HS-27A (cell line): ENCODE results near the gene RBM6.
"Not testable (repeated sequence)": the region's sequence is repeated elsewhere in the genome, so short reads cannot be mapped to it uniquely, and the experiment has no call there.

Experiments
- DNase-seq: peaks from one replicate; pipeline ENCODE4 v3.0.0-alpha.2; 2012; ENCODE audit warnings: low read depth, missing footprints

The RBM6 gene

DNA sequence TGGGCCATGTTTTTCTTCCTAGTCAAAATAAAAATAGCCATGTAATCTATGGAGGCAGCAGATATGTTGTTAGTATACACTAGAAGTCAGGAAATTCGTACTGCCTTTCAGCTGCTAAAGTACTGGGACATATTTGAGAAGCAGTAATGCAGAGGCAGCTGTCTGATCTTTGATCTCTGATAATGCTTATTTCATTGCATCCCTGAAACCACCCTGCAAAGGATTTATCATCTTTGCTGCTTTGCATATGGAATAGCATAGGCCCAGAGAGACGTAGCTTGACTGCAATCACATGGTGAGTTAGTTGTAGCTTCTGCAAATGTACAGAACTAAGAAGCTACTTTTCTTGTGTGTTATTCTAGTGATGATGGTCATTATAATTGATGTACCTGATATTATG, 52.4 kb downstream of the RBM6 start:
- no peak for DNase-seq

DNA sequence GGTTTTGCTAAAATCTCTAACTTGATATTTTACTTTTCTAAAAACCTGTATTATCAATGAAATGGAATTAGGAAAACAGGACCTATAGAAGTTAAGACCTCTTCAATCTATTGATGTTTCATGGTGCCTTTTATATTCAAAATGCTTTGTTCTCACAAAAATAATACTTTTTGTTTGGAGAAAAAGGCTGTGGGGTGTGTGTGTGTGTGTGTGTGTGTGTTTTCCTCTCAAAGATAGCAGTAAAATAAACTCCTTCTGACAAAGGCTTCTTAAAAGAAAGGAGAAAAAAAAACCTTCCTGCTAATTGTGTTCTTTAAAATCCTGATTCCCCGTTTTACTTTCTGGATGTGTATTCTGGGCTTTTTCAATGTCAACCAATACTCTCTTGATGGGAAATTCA, 54.5 kb downstream of the RBM6 start:
- no peak for DNase-seq

- no peak for DNase-seq
Observed at GRCh38 chr3:49996016-49996415, 56.1 kb downstream of the RBM6 start.

GRCh38 chr3:49997862-49998261, 57.9 kb downstream of the RBM6 start:
- DNase-seq, result no peak

DNA sequence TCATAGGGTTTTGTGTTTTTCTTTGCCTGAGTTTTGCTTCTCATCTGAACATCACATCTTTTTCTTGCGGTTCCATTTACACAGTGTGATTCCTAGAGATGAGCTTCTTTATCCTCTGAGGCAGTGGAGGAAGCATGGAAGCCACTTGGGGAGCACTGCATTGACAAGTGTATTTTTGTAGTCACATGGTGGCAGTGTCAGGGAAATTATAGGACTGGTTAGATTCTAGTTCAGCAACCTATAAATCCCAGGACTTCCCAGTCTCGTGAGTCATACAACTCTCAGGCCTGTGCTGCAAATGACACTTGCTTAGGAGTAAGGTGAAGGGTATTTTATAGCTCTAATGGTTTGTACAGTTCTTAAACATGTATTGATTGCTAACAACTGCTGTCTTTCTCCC, 58.4 kb downstream of the RBM6 start:
- DNase-seq, result no peak

- no peak for DNase-seq
Observed at GRCh38 chr3:50001511-50001910, 61.6 kb downstream of the RBM6 start.

DNA sequence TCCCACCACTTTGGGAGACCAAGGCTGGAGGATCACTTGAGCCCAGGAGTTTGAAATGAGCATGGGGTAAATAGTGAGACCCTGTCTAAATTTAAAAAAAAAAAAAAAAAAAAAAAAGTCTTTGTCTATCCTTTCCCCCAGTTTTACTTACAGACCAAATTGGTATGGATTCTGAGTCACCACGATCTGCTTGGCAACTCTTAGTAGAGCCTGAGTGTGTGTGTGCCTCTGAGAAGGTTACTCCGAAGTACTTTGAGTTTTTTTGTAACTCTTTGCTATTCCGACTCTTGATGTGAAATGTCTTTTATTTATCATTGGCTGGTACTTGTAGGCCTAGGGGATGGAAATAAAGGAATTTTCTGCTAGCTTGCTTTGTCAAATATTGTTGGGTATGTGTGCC, 63.3 kb downstream of the RBM6 start:
- DNase-seq, result no peak

DNA sequence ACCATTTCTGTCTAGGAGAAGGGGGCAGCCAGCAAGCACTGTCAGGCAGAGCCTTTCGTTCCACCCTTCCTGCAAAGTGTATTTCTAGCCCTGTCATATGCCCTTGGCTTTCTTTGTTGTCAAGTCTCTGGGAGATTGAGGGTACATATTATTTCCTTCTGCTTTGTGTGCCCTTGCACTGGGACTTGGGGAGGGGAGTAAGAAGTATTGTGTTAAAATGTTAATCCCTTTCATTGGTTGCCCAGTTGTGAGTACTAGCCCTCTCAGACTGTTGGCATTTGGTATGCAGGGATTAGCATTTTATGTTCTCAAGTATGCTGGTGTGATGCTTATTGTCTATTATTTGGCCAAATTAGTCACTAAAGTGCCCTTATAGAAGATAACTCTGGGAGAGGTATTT, 63.9 kb downstream of the RBM6 start:
- no peak for DNase-seq

- peak; percentile 22 for DNase-seq
Observed at GRCh38 chr3:50008931-50009330, 69.0 kb downstream of the RBM6 start.

- no peak for DNase-seq
Observed at GRCh38 chr3:50010959-50011358, 71.0 kb downstream of the RBM6 start.

- DNase-seq, result no peak
Observed at GRCh38 chr3:50015918-50016317, 76.0 kb downstream of the RBM6 start.

DNA sequence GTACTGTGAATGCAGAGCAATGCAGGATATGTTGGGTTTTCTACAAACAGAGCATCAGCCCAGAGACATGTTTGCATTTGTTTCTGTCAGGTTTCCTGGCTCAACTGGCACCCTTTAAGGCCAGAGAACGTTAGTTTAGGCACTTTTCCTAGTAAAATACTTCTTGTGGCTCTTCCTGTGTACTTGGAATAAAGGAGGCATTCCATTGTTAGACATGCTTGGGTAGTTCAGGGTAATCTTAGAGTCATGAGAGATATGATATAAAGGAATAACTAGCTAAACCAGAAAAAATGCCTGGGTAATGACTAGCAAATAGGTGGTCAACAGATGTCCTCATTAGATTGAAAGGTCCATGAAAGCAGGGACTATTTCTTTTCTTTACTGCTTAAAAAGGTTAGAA, 88.4 kb downstream of the RBM6 start:
- DNase-seq, result no peak

DNA sequence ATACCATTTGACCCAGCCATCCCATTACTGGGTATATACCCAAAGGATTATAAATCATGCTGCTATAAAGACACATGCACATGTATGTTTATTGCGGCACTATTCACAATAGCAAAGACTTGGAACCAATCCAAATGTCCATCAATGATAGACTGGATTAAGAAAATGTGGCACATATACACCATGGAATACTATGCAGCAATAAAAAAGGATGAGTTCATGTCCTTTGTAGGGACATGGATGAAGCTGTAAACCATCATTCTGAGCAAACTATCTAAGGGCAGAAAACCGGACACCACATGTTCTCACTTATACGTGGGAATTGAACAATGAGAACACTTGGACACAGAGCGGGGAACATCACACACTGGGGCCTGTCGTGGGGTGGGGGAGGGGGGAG, 91.3 kb downstream of the RBM6 start:
- not testable (repeated sequence) for DNase-seq

DNA sequence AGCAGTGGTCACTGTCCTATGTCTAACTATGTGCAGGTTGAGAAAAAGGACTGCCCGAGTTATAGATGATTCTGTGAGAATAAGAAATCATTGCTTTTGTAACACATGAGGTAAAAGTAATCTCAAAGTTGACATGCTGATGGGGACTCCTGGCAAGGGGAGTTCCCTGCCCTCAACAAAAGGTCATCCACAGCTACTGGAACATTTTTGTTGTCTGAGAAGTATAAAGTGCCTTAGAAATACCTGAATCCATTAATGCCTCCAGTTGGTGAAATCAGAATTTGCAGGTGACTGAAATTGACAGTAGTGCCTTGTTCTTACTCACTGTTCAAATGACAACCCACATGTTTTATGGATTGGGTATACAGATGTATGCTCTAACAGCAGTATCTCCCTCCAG, 105.0 kb downstream of the RBM6 start:
- DNase-seq, result no peak

- DNase-seq, result no peak
Observed at GRCh38 chr3:50047426-50047825, 107.5 kb downstream of the RBM6 start.

GRCh38 chr3:50050361-50050760, 110.4 kb downstream of the RBM6 start:
- no peak for DNase-seq

DNA sequence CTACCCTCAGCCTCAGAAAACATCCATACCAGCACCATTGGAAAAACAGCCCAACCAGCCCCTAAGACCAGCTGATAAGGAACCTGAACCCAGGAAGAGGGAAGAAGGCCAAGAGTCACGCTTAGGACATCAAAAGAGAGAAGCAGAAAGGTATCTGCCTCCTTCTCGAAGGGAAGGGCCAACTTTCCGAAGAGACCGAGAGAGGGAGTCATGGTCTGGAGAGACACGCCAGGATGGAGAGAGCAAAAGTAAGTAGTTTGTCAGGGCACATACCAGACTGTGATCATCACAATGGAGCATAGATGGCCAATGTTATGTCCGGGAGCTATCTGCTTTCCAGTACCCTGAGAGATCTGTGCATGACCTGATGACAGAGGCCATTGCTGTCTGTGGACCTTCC, 117.8 kb downstream of the RBM6 start:
- DNase-seq, result no peak

DNA sequence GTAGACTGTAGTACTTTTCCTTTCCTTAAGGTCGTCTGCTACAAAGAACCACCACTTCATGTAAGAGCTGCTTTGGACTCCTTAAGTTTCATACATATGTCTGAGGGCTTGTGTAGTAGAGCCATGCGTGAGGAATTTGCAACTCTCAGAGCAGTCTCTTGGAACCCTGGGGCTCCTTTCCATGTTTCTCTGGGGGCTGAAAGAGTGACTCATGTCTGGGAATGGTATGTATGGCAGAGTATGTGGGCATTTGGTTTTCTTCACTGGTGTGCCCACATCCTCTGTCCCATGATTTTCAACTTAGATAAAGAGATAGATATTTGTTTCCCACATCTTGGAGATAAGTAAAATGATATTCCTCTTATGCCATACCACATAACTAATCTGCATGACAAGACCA, 128.2 kb downstream of the RBM6 start:
- peak; percentile 74 for DNase-seq

- no peak for DNase-seq
Observed at GRCh38 chr3:50078091-50078490, 138.1 kb downstream of the RBM6 start.

- no peak for DNase-seq
Observed at GRCh38 chr3:50078622-50079021, 138.7 kb downstream of the RBM6 start.

- not testable (repeated sequence) for DNase-seq
Observed at GRCh38 chr3:50084951-50085350, 145.0 kb downstream of the RBM6 start.

GRCh38 chr3:50088725-50089608, 149.0 kb downstream of the RBM6 start, which contains the start of gene RBM5:
Gene RBM5, plus strand, starts transcription at chr3:50088919. Its CDS starts 1,516 bp downstream, at chr3:50090435.
- DNase-seq, result peak; percentile 71

- DNase-seq, result peak; percentile 5
Observed at GRCh38 chr3:50089609-50089945, 149.6 kb downstream of the RBM6 start.

GRCh38 chr3:50090984-50091383, 151.0 kb downstream of the RBM6 start:
- no peak for DNase-seq
